HG03521 (cell line): ENCODE data around the gene RIOK2.
"Not testable (repeated sequence)": the region's sequence is repeated elsewhere in the genome, so short reads cannot be mapped to it uniquely, and the experiment has no call there.

ENCODE experiments used
- ATAC-seq: cut with Tn5 transposase; IDR thresholded peaks from one replicate; pipeline ENCODE4 v1.9.1; 2021; ENCODE audit warnings: mild to moderate bottlenecking, moderate library complexity; ENCODE audit not compliant: unreplicated experiment

The RIOK2 gene

GRCh38 chr5:97183100-97183929 is at the start of gene RIOK2:
Gene RIOK2 (minus strand): TSS chr5:97183247. CDS start chr5:97183191, 56 bp downstream.
- peak; percentile 89 for ATAC-seq

- peak; percentile 95 for ATAC-seq
Measured at GRCh38 chr5:97231025-97231636, 48.1 kb upstream of the RIOK2 start.

- ATAC-seq: no peak
Measured at GRCh38 chr5:97229688-97230285, 46.7 kb upstream of the RIOK2 start.

GRCh38 chr5:97229196-97229595 is 46.1 kb upstream of the RIOK2 start:
- ATAC-seq: no peak

GRCh38 chr5:97225222-97225621 is 42.2 kb upstream of the RIOK2 start:
- no peak for ATAC-seq

- no peak for ATAC-seq
Measured at GRCh38 chr5:97224112-97224750, 41.2 kb upstream of the RIOK2 start.

GRCh38 chr5:97223596-97223995 is 40.5 kb upstream of the RIOK2 start:
- ATAC-seq: no peak

- no peak for ATAC-seq
Measured at GRCh38 chr5:97209343-97209742, 26.3 kb upstream of the RIOK2 start.

GRCh38 chr5:97208714-97209113 is 25.7 kb upstream of the RIOK2 start:
- no peak for ATAC-seq

GRCh38 chr5:97208184-97208713 is 25.2 kb upstream of the RIOK2 start:
- no peak for ATAC-seq

- ATAC-seq: no peak
Measured at GRCh38 chr5:97194366-97194765, 11.3 kb upstream of the RIOK2 start.

GRCh38 chr5:97193355-97193688 is 10.3 kb upstream of the RIOK2 start:
- ATAC-seq: no peak

- no peak for ATAC-seq
Measured at GRCh38 chr5:97192580-97193354, 9.7 kb upstream of the RIOK2 start.

GRCh38 chr5:97191893-97192292 is 8.8 kb upstream of the RIOK2 start:
- no peak for ATAC-seq

- ATAC-seq: not testable (repeated sequence)
Measured at GRCh38 chr5:97189523-97189922, 6.5 kb upstream of the RIOK2 start.

- no peak for ATAC-seq
Measured at GRCh38 chr5:97183930-97184213, 825 bp upstream of the RIOK2 start.

- no peak for ATAC-seq
Measured at GRCh38 chr5:97182571-97183099, 412 bp downstream of the RIOK2 start.

GRCh38 chr5:97181856-97182545 is 1.0 kb downstream of the RIOK2 start:
- ATAC-seq: no peak

GRCh38 chr5:97179457-97179856 is 3.6 kb downstream of the RIOK2 start:
- not testable (repeated sequence) for ATAC-seq

GRCh38 chr5:97172227-97172626 is 10.8 kb downstream of the RIOK2 start:
- no peak for ATAC-seq
